HCT116 (cell line): ENCODE results near the gene BMP2K. TPM values are rescaled to one million over a fixed set of nuclear protein-coding genes. Genes with fewer than 3 reads are reported as not detected.

Experiments
- ATAC-seq: fragments of 200-7000 bp; cut with Tn5 transposase; 2 replicates; pipeline ENCODE4 v1.9.1; 2020; ENCODE audit warnings: mild to moderate bottlenecking, moderate library complexity
- BruUV-seq: library from RNA; stranded (reverse); fragments of 400-500 nt; replicated peaks from 2 replicates; lab custom pipeline; 2021; lab: Mats Ljungman, UMichigan
- CTCF ChIA-PET: fragments of 300-600 bp; sonication (Branson Sonifier 250); formaldehyde crosslinking; loops from one replicate; lab custom pipeline; 2021; ENCODE audit warnings: antibody characterized with exemption; lab: Charles Lee
- POLR2A ChIA-PET: fragments of 300-600, 350-600 bp; sonication (Branson Sonifier 250); formaldehyde crosslinking; loops from one replicate; lab custom pipeline; 2021; ENCODE audit warnings: antibody characterized with exemption; lab: Charles Lee
- RAD21 ChIA-PET, 2 experiments: fragments of 300-600 bp; sonication (Branson Sonifier 250); formaldehyde crosslinking; loops; one replicate each; lab custom pipeline; 2023; ENCODE audit warnings: low total read pairs in 2 of 2; ENCODE audit not compliant: uncharacterized antibody in 2 of 2, unreplicated experiment in 2 of 2, low non-redundant PET in 1 of 2; lab: Charles Lee
- DNase-seq: peaks from one replicate; pipeline ENCODE4 v3.0.0-alpha.2; 2010; ENCODE audit warnings: low read depth, low spot score
- H2AFZ ChIP-seq: fragments of 200-600 bp; shearing (Covaris generic), sonication (generic); 2 replicates; pipeline ENCODE4 v1.6.1; 2017; ENCODE audit warnings: low read depth, mixed run types, mixed read lengths, antibody characterized with exemption, low read length; ENCODE audit not compliant: poor library complexity, severe bottlenecking
- H3K27ac ChIP-seq: 2 replicates; pipeline ENCODE4 v1.5.1; 2012; ENCODE audit warnings: low read depth, low read length
- H3K27me3 ChIP-seq: fragments of 200-600 bp; sonication (generic); 2 replicates; pipeline ENCODE4 v1.6.1; 2016; ENCODE audit warnings: mixed run types, low read length, mixed read lengths; ENCODE audit not compliant: insufficient read depth
- H3K36me3 ChIP-seq, 2 experiments: fragments of 200-500 bp in 1 of 2; fragments of 200-600 bp in 1 of 2; sonication (Bioruptor generic) in 1 of 2; sonication (generic) in 1 of 2; 2 replicates each; pipeline versions ENCODE4 v1.5.1 to v1.6.1; 2014 to 2016; ENCODE audit warnings: low read length in 2 of 2, inconsistent platforms in 1 of 2, mixed read lengths in 1 of 2, mixed run types in 1 of 2; ENCODE audit not compliant: insufficient read depth in 2 of 2, control insufficient read depth in 1 of 2
- H3K4me1 ChIP-seq, 2 experiments: fragments of 200-600 bp in 1 of 2; sonication (generic) in 1 of 2; 2 replicates each; pipeline versions ENCODE4 v1.5.1 to v1.6.1; 2012 to 2017; ENCODE audit warnings: low read length in 2 of 2, inconsistent platforms in 1 of 2, mild to moderate bottlenecking in 1 of 2, mixed read lengths in 1 of 2, mixed run types in 1 of 2, moderate library complexity in 1 of 2; ENCODE audit not compliant: insufficient read depth in 2 of 2, control insufficient read depth in 1 of 2
- H3K4me2 ChIP-seq: fragments of 200-600 bp; sonication (generic); 2 replicates; pipeline ENCODE4 v1.6.1; 2017; ENCODE audit warnings: mixed run types, low read length, mixed read lengths
- H3K4me3 ChIP-seq, 2 experiments: fragments of 200-600 bp in 1 of 2; sonication (generic) in 1 of 2; replicated peaks in 1 of 2; 2 replicates each; pipeline ENCODE4 v1.5.1; 2011 to 2016; ENCODE audit warnings: low read length in 2 of 2, control low read depth in 1 of 2, low read depth in 1 of 2, mild to moderate bottlenecking in 1 of 2, mixed read lengths in 1 of 2, mixed run types in 1 of 2
- H3K79me2 ChIP-seq: fragments of 200-600 bp; sonication (generic); 2 replicates; pipeline ENCODE4 v1.6.1; 2017; ENCODE audit warnings: mild to moderate bottlenecking, mixed run types, low read length, moderate library complexity, mixed read lengths; ENCODE audit not compliant: insufficient read depth
- H3K9ac ChIP-seq: fragments of 200-600 bp; sonication (generic); 2 replicates; pipeline ENCODE4 v1.6.1; 2016; ENCODE audit warnings: low read length, mixed read lengths
- H3K9me2 ChIP-seq: fragments of 200-600 bp; sonication (generic), shearing (Covaris generic); 2 replicates; pipeline ENCODE4 v1.6.1; 2017; ENCODE audit warnings: mixed run types, mild to moderate bottlenecking, moderate library complexity; ENCODE audit not compliant: insufficient read depth
- H3K9me3 ChIP-seq, 2 experiments: fragments of 200-500 bp in 1 of 2; fragments of 200-600 bp in 1 of 2; sonication (Bioruptor generic) in 1 of 2; sonication (generic) in 1 of 2; 2 replicates each; pipeline ENCODE4 v1.6.1; 2014 to 2017; ENCODE audit warnings: low read length in 2 of 2, mixed read lengths in 2 of 2, inconsistent platforms in 1 of 2, low read depth in 1 of 2, mild to moderate bottlenecking in 1 of 2, mixed run types in 1 of 2, moderate library complexity in 1 of 2; ENCODE audit not compliant: control insufficient read depth in 1 of 2, insufficient read depth in 1 of 2
- H4K20me1 ChIP-seq: fragments of 200-600 bp; sonication (generic), shearing (Covaris generic); 2 replicates; pipeline ENCODE4 v1.6.1; 2017; ENCODE audit warnings: mixed run types, mild to moderate bottlenecking, moderate library complexity; ENCODE audit not compliant: insufficient read depth
- EGR1 ChIP-seq: IDR thresholded peaks from 2 replicates; pipeline ENCODE4 v1.6.1; 2012; ENCODE audit warnings: low read depth
- EZH2 ChIP-seq: fragments of 200-600 bp; sonication (generic); IDR thresholded peaks from 2 replicates; pipeline ENCODE4 v1.6.1; 2017; ENCODE audit warnings: antibody characterized with exemption, mixed run types
- EZH2phosphoT487 ChIP-seq: fragments of 200-600 bp; IDR thresholded peaks from 2 replicates; pipeline ENCODE4 v1.6.1; 2018; ENCODE audit warnings: antibody characterized with exemption, borderline replicate concordance
- POLR2AphosphoS5 ChIP-seq: IDR thresholded peaks from 2 replicates; pipeline ENCODE4 v1.6.1; 2011; ENCODE audit warnings: mild to moderate bottlenecking, low read depth, low read length, moderate library complexity
- YY1 ChIP-seq: IDR thresholded peaks from 2 replicates; pipeline ENCODE4 v1.6.1; 2011; ENCODE audit warnings: low read length, low read depth, moderate library complexity, mild to moderate bottlenecking; ENCODE audit not compliant: insufficient replicate concordance; ENCODE audit errors: extremely low read depth
- ZFX ChIP-seq: fragments of 450-650 bp; IDR thresholded peaks from 2 replicates; pipeline ENCODE4 v1.6.1; 2017
- ZNF274 ChIP-seq: fragments of 200-500 bp; sonication (Bioruptor generic); IDR thresholded peaks from 2 replicates; pipeline ENCODE4 v1.6.1; 2014; ENCODE audit warnings: mild to moderate bottlenecking, low read depth, low read length, inconsistent platforms
- intact Hi-C: fragments of 100-400 bp; cut with micrococcal nuclease; formaldehyde crosslinking; loops from 2 replicates; pipeline ENCODE4 v1.10.0; 2022
- total RNA-seq: library from RNA; stranded (reverse); gene quantifications from one replicate; pipeline ENCODE4 v1.2.1, GENCODE V29; 2021; ENCODE audit not compliant: unreplicated experiment
- TF ChIP-seq, protein P1 (sequence below): IDR thresholded peaks from 2 replicates; pipeline ENCODE4 v1.6.1; 2011; ENCODE audit warnings: mild to moderate bottlenecking, low read length, moderate library complexity; ENCODE audit not compliant: insufficient replicate concordance; ENCODE audit errors: extremely low read depth
- TF ChIP-seq, protein P2 (sequence below): IDR thresholded peaks from 2 replicates; pipeline ENCODE4 v1.6.1; 2012

BMP2K gene
- total RNA-seq, 1 experiment from 2014 or later, result 27.7 TPM

DNA sequence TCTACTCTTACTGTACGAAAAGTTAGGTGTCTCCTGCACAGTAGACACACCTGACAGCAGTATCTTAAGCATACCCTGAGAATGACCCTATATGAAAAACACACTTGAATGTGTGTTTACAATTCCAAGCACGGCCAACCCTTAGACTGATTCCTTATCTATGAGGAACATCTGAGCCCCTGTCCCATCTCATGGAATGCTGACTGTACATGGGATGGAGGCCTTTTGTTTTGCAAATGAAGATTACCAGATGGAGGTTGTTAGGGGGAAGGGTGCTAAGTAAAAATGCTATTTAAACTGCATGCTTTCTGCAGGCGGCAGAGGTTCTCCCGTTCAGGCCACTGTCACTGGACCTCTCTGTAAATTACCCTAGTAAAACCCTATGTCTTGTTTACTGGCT lies 160.8 kb downstream of the BMP2K start:
- ChIA-PET CTCF (no interaction called here), RAD21 (no interaction called here), POLR2A (no interaction called here)
- no peaks in the 10 kb centered on the region for H3K36me3 ChIP-seq
- no peaks in the 10 kb centered on the region for H3K27me3 ChIP-seq
- no peak overlapping the region for H3K4me3 ChIP-seq
- H3K9me3 ChIP-seq, result no peaks in the 10 kb centered on the region
- no peak overlapping the region for H3K4me2 ChIP-seq
- H4K20me1 ChIP-seq, result no peaks in the 10 kb centered on the region
- H3K27ac ChIP-seq, result no peak overlapping the region
- H3K9ac ChIP-seq, result no peak overlapping the region
- ATAC-seq, result no peak
- peaks cover 0 to 17% of the 10 kb centered on the region in 2 experiments; a peak in 3 of 4 replicates for H3K4me1 ChIP-seq
- no TSS peak for BruUV-seq
- peaks cover 25% of the 10 kb centered on the region for H3K79me2 ChIP-seq
- no peak for DNase-seq
- no peak for TF ChIP-seq ZFX
- no peak for TF ChIP-seq ZNF274
- no peak for TF ChIP-seq POLR2AphosphoS5
- TF ChIP-seq EZH2phosphoT487, result no peak
- no peak for TF ChIP-seq EZH2
- intact Hi-C loops, result loop anchor here (5.0 kb wide), 1 partner anchor 880 kb away; the partner anchor contains the start of gene FRAS1
- no peak overlapping the region for H2AFZ ChIP-seq
- H3K9me2 ChIP-seq, result no peaks in the 10 kb centered on the region

DNA sequence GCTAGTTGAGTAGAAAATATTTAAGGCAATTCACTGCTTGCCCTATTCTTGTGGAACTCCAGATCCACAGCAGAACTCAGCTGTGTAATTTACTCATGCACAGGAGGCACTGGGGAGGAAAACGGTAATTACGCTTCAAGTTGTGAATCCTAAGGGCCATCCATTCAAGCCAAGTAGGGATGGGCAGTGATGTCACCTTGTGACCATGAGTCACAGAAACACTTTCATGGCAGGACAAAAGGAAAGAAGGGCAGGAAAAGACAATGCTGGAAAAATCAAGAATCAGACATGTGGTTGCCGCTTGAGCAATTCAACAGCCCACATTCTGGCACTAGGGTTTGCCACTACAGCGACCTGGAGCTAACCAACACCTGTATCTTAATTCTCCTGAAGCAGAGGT lies 161.7 kb downstream of the BMP2K start:
- Histone ChIP-seq H4K20me1 (no peaks in the 10 kb centered on the region), H2AFZ (no peak overlapping the region), H3K27ac (no peak overlapping the region), H3K9me2 (no peaks in the 10 kb centered on the region), H3K4me3 (peak overlapping the region; percentile 73 to 87), H3K79me2 (peaks cover 25% of the 10 kb centered on the region), H3K9ac (no peak overlapping the region), H3K4me1 (peaks cover 0 to 17% of the 10 kb centered on the region in 2 experiments; a peak in 3 of 4 replicates), H3K36me3 (no peaks in the 10 kb centered on the region), H3K9me3 (no peaks in the 10 kb centered on the region), H3K27me3 (no peaks in the 10 kb centered on the region), H3K4me2 (peak overlapping the region; percentile 84)
- ATAC-seq (no peak), DNase-seq (no peak)
- no TSS peak for BruUV-seq
- RAD21 ChIA-PET, result no interaction called here
- no peak for TF ChIP-seq EZH2phosphoT487
- TF ChIP-seq YY1, result no peak
- TF ChIP-seq, protein P1, sequence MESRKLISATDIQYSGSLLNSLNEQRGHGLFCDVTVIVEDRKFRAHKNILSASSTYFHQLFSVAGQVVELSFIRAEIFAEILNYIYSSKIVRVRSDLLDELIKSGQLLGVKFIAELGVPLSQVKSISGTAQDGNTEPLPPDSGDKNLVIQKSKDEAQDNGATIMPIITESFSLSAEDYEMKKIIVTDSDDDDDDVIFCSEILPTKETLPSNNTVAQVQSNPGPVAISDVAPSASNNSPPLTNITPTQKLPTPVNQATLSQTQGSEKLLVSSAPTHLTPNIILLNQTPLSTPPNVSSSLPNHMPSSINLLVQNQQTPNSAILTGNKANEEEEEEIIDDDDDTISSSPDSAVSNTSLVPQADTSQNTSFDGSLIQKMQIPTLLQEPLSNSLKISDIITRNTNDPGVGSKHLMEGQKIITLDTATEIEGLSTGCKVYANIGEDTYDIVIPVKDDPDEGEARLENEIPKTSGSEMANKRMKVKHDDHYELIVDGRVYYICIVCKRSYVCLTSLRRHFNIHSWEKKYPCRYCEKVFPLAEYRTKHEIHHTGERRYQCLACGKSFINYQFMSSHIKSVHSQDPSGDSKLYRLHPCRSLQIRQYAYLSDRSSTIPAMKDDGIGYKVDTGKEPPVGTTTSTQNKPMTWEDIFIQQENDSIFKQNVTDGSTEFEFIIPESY, result no peak
- no peak for TF ChIP-seq EGR1
- TF ChIP-seq, protein P2, sequence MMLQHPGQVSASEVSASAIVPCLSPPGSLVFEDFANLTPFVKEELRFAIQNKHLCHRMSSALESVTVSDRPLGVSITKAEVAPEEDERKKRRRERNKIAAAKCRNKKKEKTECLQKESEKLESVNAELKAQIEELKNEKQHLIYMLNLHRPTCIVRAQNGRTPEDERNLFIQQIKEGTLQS, result no peak
- CTCF ChIA-PET, result interaction anchor here (2.0 kb wide), 1 partner anchor 14 kb away, joined by 7 read pairs; no protein-coding TSS in a partner anchor
- POLR2A ChIA-PET, result no interaction called here
- intact Hi-C loops, result loop anchor here (5.0 kb wide), 1 partner anchor 881 kb away; the partner anchor contains the start of gene FRAS1
